Tibial artery (tissue), 4 donors: ENCODE measurements around the gene OR2A2.

Source experiments
- DNase-seq, 2 donors: peaks; one replicate each; pipeline ENCODE4 v3.0.0-alpha.2; 2019
- H3K27ac ChIP-seq, 2 donors: fragments of 200-600 bp; sonication (generic) in 1 of 2; 1 replicate in 1 of 2; 2 replicates in 1 of 2; pipeline ENCODE4 v1.5.1; 2018 to 2019; ENCODE audit warnings: mild to moderate bottlenecking in 1 of 2
- H3K27me3 ChIP-seq, 2 donors: fragments of 200-600 bp; sonication (generic) in 1 of 2; one replicate each; pipeline versions ENCODE4 v1.5.1 to v1.6.0; 2016 to 2019
- H3K36me3 ChIP-seq, 3 donors: fragments of 200-600 bp; sonication (generic) in 2 of 3; one replicate each; pipeline ENCODE4 v1.5.1; 2016 to 2019; ENCODE audit warnings: mild to moderate bottlenecking in 2 of 3
- H3K4me1 ChIP-seq, 4 donors: fragments of 200-600 bp; sonication (generic) in 2 of 4; 1 replicate in 3 of 4; 2 replicates in 1 of 4; pipeline ENCODE4 v1.5.1; 2016 to 2019
- H3K4me3 ChIP-seq, 2 donors: fragments of 200-600 bp; sonication (generic) in 1 of 2; 1 replicate in 1 of 2; 2 replicates in 1 of 2; pipeline ENCODE4 v1.5.1; 2018 to 2019; ENCODE audit warnings: mild to moderate bottlenecking in 2 of 2
- H3K9me3 ChIP-seq, 3 donors: fragments of 200-600 bp; sonication (generic) in 1 of 3; one replicate each; pipeline ENCODE4 v1.5.1; 2016 to 2019
- CTCF ChIP-seq, 2 experiments: fragments of 200-600 bp in 1 of 2; fragments of 450-650 bp in 1 of 2; IDR thresholded peaks; one replicate each; pipeline ENCODE4 v1.5.1; 2017 to 2019; ENCODE audit warnings: antibody characterized with exemption in 2 of 2, mild to moderate bottlenecking in 1 of 2, moderate library complexity in 1 of 2
- intact Hi-C: fragments of 100-400 bp; cut with DNase I; formaldehyde crosslinking; loops from one replicate; pipeline ENCODE4 v1.15.0; 2023; ENCODE audit warnings: low total_unique reads

OR2A2 gene

GRCh38 chr7:144086730-144087129 lies 22.7 kb upstream of the OR2A2 start:
- Histone ChIP-seq H3K4me1 (no peaks in the 10 kb centered on the region), H3K4me3 (no peak overlapping the region), H3K27ac (no peak overlapping the region), H3K9me3 (peaks cover 0 to 7% (median 0%) of the 10 kb centered on the region in 3 donors), H3K27me3 (no peaks in the 10 kb centered on the region), H3K36me3 (no peaks in the 10 kb centered on the region)
- no peak for TF ChIP-seq CTCF (IDR thresholded peaks at IDR 0.05)
- no peak for DNase-seq
- intact Hi-C loops, result no loop called here

GRCh38 chr7:144087230-144087629 lies 22.2 kb upstream of the OR2A2 start:
- DNase-seq, result no peak
- intact Hi-C loops, result no loop called here
- Histone ChIP-seq H3K27ac (no peak overlapping the region), H3K9me3 (peaks cover 0 to 9% (median 0%) of the 10 kb centered on the region in 3 donors), H3K27me3 (no peaks in the 10 kb centered on the region), H3K4me1 (no peaks in the 10 kb centered on the region), H3K36me3 (no peaks in the 10 kb centered on the region), H3K4me3 (no peak overlapping the region)
- no peak for TF ChIP-seq CTCF (IDR thresholded peaks at IDR 0.05)

- no peak for DNase-seq
- Histone ChIP-seq H3K9me3 (peaks cover 0 to 10% (median 0%) of the 10 kb centered on the region in 3 donors), H3K27me3 (no peaks in the 10 kb centered on the region), H3K4me3 (no peak overlapping the region), H3K4me1 (no peaks in the 10 kb centered on the region), H3K27ac (no peak overlapping the region), H3K36me3 (no peaks in the 10 kb centered on the region)
- no peak for TF ChIP-seq CTCF (IDR thresholded peaks at IDR 0.05)
- intact Hi-C loops, result no loop called here
These were observed 18.7 kb upstream of the OR2A2 start for GRCh38 chr7:144090667-144091066.

- no peaks in the 10 kb centered on the region for H3K36me3 ChIP-seq
- H3K4me3 ChIP-seq, result no peak overlapping the region
- DNase-seq, result no peak
- no peaks in the 10 kb centered on the region for H3K27me3 ChIP-seq
- no peaks in the 10 kb centered on the region for H3K9me3 ChIP-seq
- intact Hi-C loops, result no loop called here
- no peak for TF ChIP-seq CTCF (IDR thresholded peaks at IDR 0.05)
- no peaks in the 10 kb centered on the region for H3K4me1 ChIP-seq
- no peak overlapping the region for H3K27ac ChIP-seq
These were observed 10.6 kb upstream of the OR2A2 start for GRCh38 chr7:144098776-144099175.

- no peaks in the 10 kb centered on the region for H3K4me1 ChIP-seq
- DNase-seq, result no peak
- H3K27ac ChIP-seq, result no peak overlapping the region
- H3K4me3 ChIP-seq, result no peak overlapping the region
- intact Hi-C loops, result no loop called here
- no peaks in the 10 kb centered on the region for H3K27me3 ChIP-seq
- no peaks in the 10 kb centered on the region for H3K36me3 ChIP-seq
- no peak for TF ChIP-seq CTCF (IDR thresholded peaks at IDR 0.05)
- no peaks in the 10 kb centered on the region for H3K9me3 ChIP-seq
These were observed 8.8 kb upstream of the OR2A2 start for GRCh38 chr7:144100607-144101006.

GRCh38 chr7:144102041-144102440 lies 7.3 kb upstream of the OR2A2 start:
- Histone ChIP-seq H3K36me3 (no peaks in the 10 kb centered on the region), H3K4me3 (no peak overlapping the region), H3K9me3 (no peaks in the 10 kb centered on the region), H3K27me3 (no peaks in the 10 kb centered on the region), H3K27ac (no peak overlapping the region), H3K4me1 (no peaks in the 10 kb centered on the region)
- TF ChIP-seq CTCF (IDR thresholded peaks at IDR 0.05), result no peak
- no peak for DNase-seq
- intact Hi-C loops, result no loop called here
